Kidney epithelial cell (primary cell): ENCODE measurements around the gene DUSP2. TPM values are rescaled to one million over a fixed set of nuclear protein-coding genes. Genes with fewer than 3 reads are reported as not detected.
A peak's percentile ranks its signal among the peaks of the same experiment; 100 is the strongest.

Experiments used
- DNase-seq: peaks from one replicate; pipeline ENCODE4 v3.0.0-alpha.2; 2010; ENCODE audit warnings: low read depth
- H3K27me3 ChIP-seq: 2 replicates; pipeline ENCODE4 v1.6.0; 2011; ENCODE audit warnings: low read length; ENCODE audit not compliant: control insufficient read depth, insufficient read depth
- H3K36me3 ChIP-seq: 2 replicates; pipeline ENCODE4 v1.5.1; 2011; ENCODE audit warnings: low read length; ENCODE audit not compliant: control insufficient read depth, insufficient read depth
- H3K4me3 ChIP-seq: 2 replicates; pipeline ENCODE4 v1.5.1; 2011; ENCODE audit warnings: low read depth, mild to moderate bottlenecking, control low read depth, low read length
- CTCF ChIP-seq: IDR thresholded peaks from 2 replicates; pipeline ENCODE4 v1.5.1; 2011; ENCODE audit warnings: mild to moderate bottlenecking, moderate library complexity, low read length, control low read depth, inconsistent platforms; ENCODE audit not compliant: insufficient read depth, poor library complexity, severe bottlenecking
- total RNA-seq: library from RNA; depleted of rRNA; stranded (reverse); fragments of >200 nt; gene quantifications from 2 replicates; pipeline ENCODE4 v1.2.3, GENCODE V29; 2015

The DUSP2 gene
- total RNA-seq, 1 donor from 2014 or later, result 1.7 TPM

- no peaks in the 10 kb centered on the region for H3K36me3 ChIP-seq
- no peak for TF ChIP-seq CTCF
- no peak for DNase-seq
- H3K27me3 ChIP-seq, result peaks cover 64% of the 10 kb centered on the region
- no peak overlapping the region for H3K4me3 ChIP-seq
Measured at GRCh38 chr2:96120091-96120720, 25.0 kb downstream of the DUSP2 start.

DNA sequence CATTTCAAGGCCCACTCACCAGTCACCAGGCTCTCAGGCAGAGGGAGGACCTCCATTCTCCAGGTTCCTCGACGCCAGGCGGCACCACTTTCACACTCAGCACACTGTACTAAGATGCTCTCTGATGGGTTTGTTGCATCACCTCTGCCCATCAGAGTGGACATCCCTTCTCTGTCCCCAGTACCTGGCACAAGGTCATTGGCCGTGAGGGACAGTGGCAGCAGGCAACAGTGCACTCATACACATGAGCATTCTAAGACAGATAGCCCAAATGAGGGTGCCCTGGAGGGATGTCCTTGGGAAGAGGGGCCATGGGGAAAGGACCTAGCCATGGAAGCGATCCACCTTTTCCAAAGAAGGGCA, 25.9 kb downstream of the DUSP2 start:
- peaks cover 67% of the 10 kb centered on the region for H3K27me3 ChIP-seq
- no peaks in the 10 kb centered on the region for H3K36me3 ChIP-seq

GRCh38 chr2:96118698-96119388, 26.4 kb downstream of the DUSP2 start:
- H3K27me3 ChIP-seq, result peaks cover 67% of the 10 kb centered on the region
- TF ChIP-seq CTCF, result no peak
- no peak overlapping the region for H3K4me3 ChIP-seq
- DNase-seq, result no peak
- H3K36me3 ChIP-seq, result no peaks in the 10 kb centered on the region

More for the DNA sequence above, 25.9 kb downstream of the DUSP2 start:
- no peak overlapping the region for H3K4me3 ChIP-seq
- no peak for DNase-seq
- no peak for TF ChIP-seq CTCF

DNA sequence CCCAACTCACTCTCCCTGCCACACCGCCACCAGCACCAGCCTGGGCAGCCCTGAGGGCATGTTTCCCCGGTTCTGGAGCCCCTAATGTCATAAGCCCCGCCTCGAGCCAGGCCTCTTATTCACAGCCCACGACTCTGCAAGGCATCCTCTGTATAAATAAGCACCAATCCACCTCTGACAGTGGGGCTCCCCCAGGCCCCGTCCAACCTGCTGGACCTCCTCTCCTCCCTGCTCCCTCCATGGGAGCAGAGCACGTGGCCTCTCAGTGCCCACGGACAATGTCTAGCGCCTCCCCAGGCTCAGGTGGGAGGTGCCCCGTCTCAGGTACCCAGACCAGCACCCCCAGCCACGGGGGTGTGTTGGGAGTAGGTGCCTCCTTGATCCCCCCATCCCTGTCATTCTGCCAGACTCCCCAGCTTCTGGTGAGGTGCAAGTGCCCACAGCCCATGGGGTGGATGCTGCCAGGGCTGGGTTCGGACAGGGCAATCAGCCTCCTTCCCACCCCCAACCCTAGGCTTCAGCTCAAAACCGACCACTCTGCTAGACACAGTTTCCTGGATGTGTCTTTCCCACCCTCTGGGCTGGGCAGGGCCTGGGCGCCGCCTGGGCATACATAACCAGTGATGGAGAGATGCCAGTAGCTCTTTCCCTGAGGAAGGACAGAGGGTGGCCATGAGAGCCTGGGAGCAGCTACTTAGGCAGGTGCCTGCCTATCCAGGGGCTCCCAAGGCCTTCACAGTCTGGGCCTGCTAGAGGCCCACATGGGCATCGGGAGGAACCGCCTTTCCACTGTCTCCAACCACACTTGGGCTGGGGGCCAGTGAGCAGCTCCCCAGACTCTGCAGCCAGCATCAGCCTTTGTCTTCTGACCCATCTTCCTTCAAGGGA, 27.3 kb downstream of the DUSP2 start:
- TF ChIP-seq CTCF, result peak; percentile 8
- no peaks in the 10 kb centered on the region for H3K36me3 ChIP-seq
- no peak for DNase-seq
- no peak overlapping the region for H3K4me3 ChIP-seq
- H3K27me3 ChIP-seq, result peaks cover 67% of the 10 kb centered on the region

DNA sequence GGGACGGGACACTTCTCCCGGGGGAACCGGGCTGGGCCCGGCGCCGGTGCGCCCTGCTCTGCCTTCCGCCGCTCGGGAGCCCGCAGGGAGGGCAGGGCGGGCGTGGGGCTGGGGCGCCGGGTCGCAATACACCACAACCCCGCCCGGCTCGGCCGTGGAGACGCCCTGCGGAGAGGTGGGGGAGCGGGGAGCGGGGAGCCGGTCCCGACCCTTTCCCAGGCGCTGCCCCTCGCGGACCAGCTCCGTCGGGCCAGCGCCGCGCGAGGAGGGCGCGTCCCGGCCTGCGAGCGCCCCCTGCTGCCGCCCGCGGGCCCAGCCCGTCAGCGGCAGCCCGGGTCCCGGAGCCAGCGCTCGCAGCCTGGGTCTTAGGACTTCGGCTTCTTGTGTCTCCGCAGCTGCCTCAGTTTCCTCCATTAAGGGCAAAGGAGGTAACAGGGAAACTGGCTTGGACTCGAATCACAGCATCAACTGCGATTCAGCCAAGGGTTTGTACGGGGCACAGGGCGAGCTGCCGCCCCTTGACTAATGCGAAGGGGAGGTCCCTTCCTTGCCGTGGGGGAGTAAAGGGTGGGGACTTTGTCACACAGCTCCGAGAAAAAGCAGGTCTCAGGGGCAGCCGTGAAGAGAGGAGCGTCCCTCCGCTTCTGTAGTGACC, 28.2 kb downstream of the DUSP2 start:
- DNase-seq, result no peak
- Histone ChIP-seq H3K27me3 (peaks cover 63% of the 10 kb centered on the region), H3K4me3 (peak overlapping the region; percentile 31), H3K36me3 (no peaks in the 10 kb centered on the region)
- no peak for TF ChIP-seq CTCF
